Measurements from ENCODE around the gene CHSY3. TPM values are rescaled to one million over a fixed set of nuclear protein-coding genes. Genes with fewer than 3 reads are reported as not detected.

The CHSY3 gene
- total and polyA plus RNA-seq, 7 donors = 0.33 to 2.9 (median 0.67) TPM

GRCh38 chr5:129912601-129913255 lies 8.5 kb downstream of the CHSY3 start:
- Histone ChIP-seq H3K4me1 (no peaks in the 10 kb centered on the region), H3K27me3 (ENCODE audit: insufficient read depth in 3 of 3, low read length in 2 of 3) (no peaks in the 10 kb centered on the region), H3K36me3 (ENCODE audit: insufficient read depth in 1 of 2, low read depth in 1 of 2) (no peaks in the 10 kb centered on the region), H3K9me3 (no peaks in the 10 kb centered on the region), H3K4me3 (no peak overlapping the region), H3K27ac (no peak overlapping the region)
- TF ChIP-seq CTCF (IDR thresholded peaks at IDR 0.05) = no peak
- no peak for ATAC-seq
- intact Hi-C loops (cut with DNase I) = no loop called here
- no peak for DNase-seq
- WGBS, 3 donors = 64 to 71% (median 66%) methylated on average over 1 of the region's 1 CpG

DNA sequence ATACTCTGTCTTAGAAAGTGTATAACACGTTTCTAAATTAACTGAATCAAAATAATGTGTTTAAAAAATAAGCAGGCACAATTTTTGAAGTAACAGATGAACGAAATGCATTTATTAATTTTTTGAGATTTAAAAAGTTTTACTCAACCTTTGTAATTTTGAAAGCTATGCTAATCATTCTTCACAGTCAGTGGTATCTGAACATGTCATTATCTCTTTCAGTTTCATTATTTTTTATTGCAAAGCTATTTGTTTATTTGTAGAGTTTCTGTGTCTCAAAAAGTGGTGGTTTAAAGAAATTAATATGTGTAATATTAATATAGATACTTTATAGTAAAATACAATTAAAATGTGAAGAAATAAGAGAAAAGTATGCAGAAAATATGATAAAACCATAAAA lies 11.2 kb downstream of the CHSY3 start:
- Histone ChIP-seq H3K36me3 (ENCODE audit: insufficient read depth in 1 of 2, low read depth in 1 of 2) (no peaks in the 10 kb centered on the region), H3K4me3 (no peak overlapping the region), H3K9me3 (no peaks in the 10 kb centered on the region), H3K27ac (no peak overlapping the region), H3K27me3 (ENCODE audit: insufficient read depth in 3 of 3, low read length in 2 of 3) (no peaks in the 10 kb centered on the region), H3K4me1 (no peaks in the 10 kb centered on the region)
- ATAC-seq (no peak), DNase-seq (no peak)
- intact Hi-C loops (cut with DNase I) = no loop called here
- TF ChIP-seq CTCF (IDR thresholded peaks at IDR 0.05) = no peak
- 81 to 89% (median 87%) methylated on average over 2 of the region's 2 CpGs for WGBS, 3 donors

DNA sequence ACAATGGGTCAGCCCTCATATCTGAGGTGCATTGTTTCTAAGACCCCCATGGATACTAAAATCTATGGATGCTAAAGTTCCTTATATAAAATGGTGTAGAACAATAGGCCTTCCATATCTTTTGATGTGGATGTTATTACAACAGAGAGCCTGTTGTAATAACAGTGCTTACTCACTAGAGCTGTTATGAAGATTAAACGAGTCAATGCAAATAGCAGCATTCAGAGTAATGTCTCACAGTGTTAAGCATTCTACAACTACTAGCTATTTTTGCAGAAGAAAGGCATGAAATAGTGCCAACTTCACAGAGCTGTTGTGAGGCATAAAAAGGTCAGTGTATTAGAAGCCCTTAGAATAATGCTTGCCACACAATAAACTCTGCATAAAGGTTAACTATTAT lies 13.0 kb downstream of the CHSY3 start:
- 65 to 70% (median 68%) methylated on average over 1 of the region's 1 CpG for WGBS, 3 donors
- H3K9me3 ChIP-seq = no peaks in the 10 kb centered on the region
- H3K27me3 ChIP-seq (ENCODE audit: insufficient read depth in 3 of 3, low read length in 2 of 3) = no peaks in the 10 kb centered on the region
- no peak overlapping the region for H3K4me3 ChIP-seq
- no peaks in the 10 kb centered on the region for H3K36me3 ChIP-seq (ENCODE audit: insufficient read depth in 1 of 2, low read depth in 1 of 2)
- intact Hi-C loops (cut with DNase I) = no loop called here
- TF ChIP-seq CTCF (IDR thresholded peaks at IDR 0.05) = no peak
- DNase-seq (no peak), ATAC-seq (no peak)
- H3K27ac ChIP-seq = no peak overlapping the region
- H3K4me1 ChIP-seq = no peaks in the 10 kb centered on the region

DNA sequence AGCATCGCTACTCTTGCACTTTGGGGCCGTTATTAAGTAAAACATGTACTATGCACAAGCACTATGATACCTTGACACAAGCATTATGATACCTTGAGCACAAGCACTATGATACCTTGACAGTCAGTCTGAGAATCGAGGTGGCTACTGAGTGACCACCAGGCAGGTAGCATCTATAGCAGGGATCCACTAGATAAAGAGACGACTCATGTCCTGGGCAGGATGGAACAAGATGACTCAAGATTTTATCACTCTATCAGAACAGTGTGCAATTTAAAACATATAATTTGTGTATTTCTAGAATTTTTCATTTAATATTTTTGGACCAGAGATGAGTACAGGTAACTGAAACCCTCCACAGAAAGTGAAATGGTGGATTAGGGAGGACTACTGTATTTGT lies 16.9 kb downstream of the CHSY3 start:
- Histone ChIP-seq H3K4me1 (no peaks in the 10 kb centered on the region), H3K27me3 (ENCODE audit: insufficient read depth in 3 of 3, low read length in 2 of 3) (no peaks in the 10 kb centered on the region), H3K4me3 (no peak overlapping the region), H3K36me3 (ENCODE audit: insufficient read depth in 1 of 2, low read depth in 1 of 2) (no peaks in the 10 kb centered on the region), H3K9me3 (no peaks in the 10 kb centered on the region), H3K27ac (no peak overlapping the region)
- intact Hi-C loops (cut with DNase I) = no loop called here
- 90 to 91% (median 90%) methylated on average over 4 of the region's 4 CpGs for WGBS, 3 donors
- DNase-seq = no peak
- no peak for ATAC-seq
- TF ChIP-seq CTCF (IDR thresholded peaks at IDR 0.05) = no peak

GRCh38 chr5:129930221-129930620 lies 26.0 kb downstream of the CHSY3 start:
- no peak for TF ChIP-seq CTCF (IDR thresholded peaks at IDR 0.05)
- ATAC-seq (no peak), DNase-seq (no peak)
- Histone ChIP-seq H3K27me3 (ENCODE audit: insufficient read depth in 3 of 3, low read length in 2 of 3) (no peaks in the 10 kb centered on the region), H3K4me1 (peaks cover 3% of the 10 kb centered on the region), H3K27ac (no peak overlapping the region), H3K9me3 (no peaks in the 10 kb centered on the region), H3K4me3 (no peak overlapping the region), H3K36me3 (ENCODE audit: insufficient read depth in 1 of 2, low read depth in 1 of 2) (no peaks in the 10 kb centered on the region)
- 66 to 89% (median 68%) methylated on average over 3 to 4 of the region's 4 CpGs for WGBS, 3 donors
- intact Hi-C loops (cut with DNase I) = no loop called here
